Vagina (tissue), 2 donors: Measurements from ENCODE around the gene SGCD. TPM values are rescaled to one million over a fixed set of nuclear protein-coding genes. Genes with fewer than 3 reads are reported as not detected.

ENCODE experiments used
- DNase-seq, 2 donors: peaks; one replicate each; pipeline ENCODE4 v3.0.0-alpha.2; 2017; ENCODE audit errors: extremely low spot score in 2 of 2
- H3K27ac ChIP-seq: fragments of 200-600 bp; sonication (generic); one replicate; pipeline ENCODE4 v1.5.1; 2019
- H3K27me3 ChIP-seq: fragments of 200-600 bp; sonication (generic); one replicate; pipeline ENCODE4 v1.5.1; 2019
- H3K36me3 ChIP-seq, 2 donors: fragments of 200-600 bp; sonication (generic); one replicate each; pipeline ENCODE4 v1.5.1; 2017 to 2019
- H3K4me1 ChIP-seq: fragments of 200-600 bp; sonication (generic); one replicate; pipeline ENCODE4 v1.5.1; 2019
- H3K4me3 ChIP-seq, 2 donors: fragments of 200-600 bp; sonication (generic); 1 replicate in 1 of 2; 2 replicates in 1 of 2; pipeline ENCODE4 v1.5.1; 2016 to 2019
- H3K9me3 ChIP-seq: fragments of 200-600 bp; sonication (generic); one replicate; pipeline ENCODE4 v1.5.1; 2019
- CTCF ChIP-seq, 3 experiments: fragments of 450-650 bp in 2 of 3; fragments of 200-600 bp in 1 of 3; sonication (generic) in 1 of 3; IDR thresholded peaks; one replicate each; pipeline ENCODE4 v1.5.1; 2017 to 2019; ENCODE audit warnings: antibody characterized with exemption in 3 of 3, mild to moderate bottlenecking in 2 of 3, moderate library complexity in 2 of 3
- POLR2A ChIP-seq, 2 donors: fragments of 450-650 bp; IDR thresholded peaks; one replicate each; pipeline ENCODE4 v1.6.1; 2017; ENCODE audit warnings: antibody characterized with exemption in 2 of 2, mild to moderate bottlenecking in 2 of 2, moderate library complexity in 2 of 2
- POLR2AphosphoS5 ChIP-seq, 2 donors: sonication (generic); formaldehyde crosslinking; IDR thresholded peaks; one replicate each; pipeline ENCODE4 v1.9.0; 2017; ENCODE audit warnings: antibody characterized with exemption in 2 of 2, mild to moderate bottlenecking in 2 of 2, low read depth in 1 of 2; ENCODE audit not compliant: insufficient read depth in 1 of 2
- intact Hi-C: fragments of 100-400 bp; cut with DNase I; formaldehyde crosslinking; loops from one replicate; pipeline ENCODE4 v1.15.1; 2023
- total RNA-seq: library from RNA; depleted of rRNA; stranded (reverse); fragments of >200 nt; gene quantifications from one replicate; pipeline ENCODE4 v1.2.3, GENCODE V29; 2016

Gene SGCD
- total RNA-seq, 1 donor from 2014 or later: 6.9 TPM

GRCh38 chr5:156411957-156412356 is 85.0 kb downstream of the SGCD start:
- H3K9me3 ChIP-seq: no peaks in the 10 kb centered on the region
- no peaks in the 10 kb centered on the region for H3K27me3 ChIP-seq
- intact Hi-C loops: no loop called here
- TF ChIP-seq POLR2A (IDR thresholded peaks at IDR 0.05): no peak
- TF ChIP-seq CTCF (IDR thresholded peaks at IDR 0.05): no peak
- no peak for TF ChIP-seq POLR2AphosphoS5 (IDR thresholded peaks at IDR 0.05; ENCODE audit: insufficient read depth in 1 of 2, low read depth in 1 of 2)
- no peaks in the 10 kb centered on the region for H3K36me3 ChIP-seq
- peak overlapping the region; percentile 36 for H3K27ac ChIP-seq
- H3K4me1 ChIP-seq: peaks cover 16% of the 10 kb centered on the region
- DNase-seq: no peak
- no peak overlapping the region for H3K4me3 ChIP-seq

GRCh38 chr5:156414391-156414790 is 87.4 kb downstream of the SGCD start:
- intact Hi-C loops: no loop called here
- Histone ChIP-seq H3K9me3 (no peaks in the 10 kb centered on the region), H3K4me3 (no peak overlapping the region), H3K4me1 (peaks cover 16% of the 10 kb centered on the region), H3K36me3 (no peaks in the 10 kb centered on the region), H3K27me3 (no peaks in the 10 kb centered on the region), H3K27ac (no peak overlapping the region)
- no peak for TF ChIP-seq POLR2AphosphoS5 (IDR thresholded peaks at IDR 0.05; ENCODE audit: insufficient read depth in 1 of 2, low read depth in 1 of 2)
- no peak for TF ChIP-seq CTCF (IDR thresholded peaks at IDR 0.05)
- no peak for TF ChIP-seq POLR2A (IDR thresholded peaks at IDR 0.05)
- DNase-seq: no peak

- Histone ChIP-seq H3K4me3 (no peak overlapping the region), H3K27me3 (no peaks in the 10 kb centered on the region), H3K9me3 (no peaks in the 10 kb centered on the region), H3K36me3 (no peaks in the 10 kb centered on the region), H3K27ac (no peak overlapping the region), H3K4me1 (peaks cover 2% of the 10 kb centered on the region)
- intact Hi-C loops: no loop called here
- no peak for DNase-seq
- TF ChIP-seq CTCF (IDR thresholded peaks at IDR 0.05): no peak
- TF ChIP-seq POLR2AphosphoS5 (IDR thresholded peaks at IDR 0.05; ENCODE audit: insufficient read depth in 1 of 2, low read depth in 1 of 2): no peak
- no peak for TF ChIP-seq POLR2A (IDR thresholded peaks at IDR 0.05)
Measured at GRCh38 chr5:156419661-156420060, 92.7 kb downstream of the SGCD start.

- H3K27me3 ChIP-seq: no peaks in the 10 kb centered on the region
Measured at GRCh38 chr5:156420665-156421064, 93.7 kb downstream of the SGCD start.

GRCh38 chr5:156421798-156422197 is 94.8 kb downstream of the SGCD start:
- Histone ChIP-seq H3K4me1 (no peaks in the 10 kb centered on the region), H3K27me3 (no peaks in the 10 kb centered on the region), H3K36me3 (no peaks in the 10 kb centered on the region), H3K27ac (no peak overlapping the region), H3K9me3 (no peaks in the 10 kb centered on the region), H3K4me3 (no peak overlapping the region)
- intact Hi-C loops: no loop called here
- TF ChIP-seq POLR2A (IDR thresholded peaks at IDR 0.05) (no peak), CTCF (IDR thresholded peaks at IDR 0.05) (no peak), POLR2AphosphoS5 (IDR thresholded peaks at IDR 0.05; ENCODE audit: insufficient read depth in 1 of 2, low read depth in 1 of 2) (no peak)
- DNase-seq: no peak

More at GRCh38 chr5:156420665-156421064, 93.7 kb downstream of the SGCD start:
- Histone ChIP-seq H3K9me3 (no peaks in the 10 kb centered on the region), H3K36me3 (no peaks in the 10 kb centered on the region), H3K27ac (no peak overlapping the region), H3K4me1 (no peaks in the 10 kb centered on the region), H3K4me3 (no peak overlapping the region)
- TF ChIP-seq CTCF (IDR thresholded peaks at IDR 0.05): no peak
- intact Hi-C loops: no loop called here
- DNase-seq: no peak
